LNCaP clone FGC (cell line): Measurements from ENCODE around the gene MYH7.
"Not testable (repeated sequence)": the region's sequence is repeated elsewhere in the genome, so short reads cannot be mapped to it uniquely, and the experiment has no call there.

Experiments used
- DNase-seq: peaks from one replicate; pipeline ENCODE4 v3.0.0-alpha.2; 2011; ENCODE audit warnings: low read depth
- H3K4me3 ChIP-seq: 2 replicates; pipeline ENCODE4 v1.5.1; 2011; ENCODE audit warnings: mild to moderate bottlenecking, low read depth, low read length, control low read depth
- CTCF ChIP-seq: IDR thresholded peaks from 2 replicates; pipeline ENCODE4 v1.5.1; 2012; ENCODE audit warnings: mild to moderate bottlenecking; ENCODE audit not compliant: control insufficient read depth, insufficient read depth; ENCODE audit errors: extremely low read depth

MYH7 gene

DNA sequence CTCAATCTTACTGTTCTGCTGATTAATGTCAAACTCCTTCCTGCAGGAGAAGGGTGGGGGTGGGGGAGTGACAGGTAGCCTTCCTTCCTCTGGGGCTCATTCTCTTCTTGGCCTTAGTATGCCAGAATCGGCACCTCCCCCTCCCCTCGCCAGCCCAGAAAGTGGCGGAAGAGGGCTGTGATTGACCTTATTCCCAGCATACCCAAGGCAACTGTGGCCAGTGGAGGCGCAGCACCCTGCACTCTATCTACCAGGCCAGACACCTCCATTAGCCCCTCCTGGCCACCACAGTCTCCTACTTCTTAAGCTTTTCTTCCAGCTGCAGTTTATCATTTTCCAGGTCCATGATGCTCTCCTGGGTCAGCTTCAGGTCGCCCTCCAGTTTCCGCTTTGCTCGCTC, 42.8 kb downstream of the MYH7 start:
- no peak overlapping the region for H3K4me3 ChIP-seq
- TF ChIP-seq CTCF: no peak
- no peak for DNase-seq

- DNase-seq, H3K4me3 ChIP-seq: not testable (repeated sequence)
Observed at GRCh38 chr14:23389871-23390270, 45.6 kb downstream of the MYH7 start.

- TF ChIP-seq CTCF: no peak
- no peak overlapping the region for H3K4me3 ChIP-seq
- no peak for DNase-seq
Observed at GRCh38 chr14:23389396-23389795, 46.1 kb downstream of the MYH7 start.

DNA sequence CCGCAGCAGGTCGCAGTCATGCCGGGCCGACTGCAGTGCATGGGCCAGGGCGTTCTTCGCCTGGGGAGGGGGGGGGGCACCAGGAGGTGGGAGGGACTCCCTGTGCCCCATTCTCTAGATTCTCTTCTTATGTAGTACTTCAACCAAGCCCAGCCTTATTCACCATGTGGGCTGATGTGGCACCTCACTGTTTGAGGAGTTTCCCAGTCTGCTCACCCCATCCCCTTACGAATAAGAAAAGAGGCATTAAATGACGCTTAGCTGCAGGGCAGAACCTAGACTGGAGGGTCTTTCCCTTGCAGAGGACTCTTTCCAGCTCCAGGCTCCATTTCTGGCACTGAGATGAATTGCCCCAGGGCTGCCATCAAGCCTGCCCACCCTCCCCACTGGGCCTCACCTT, 46.5 kb downstream of the MYH7 start:
- DNase-seq: no peak
- no peak overlapping the region for H3K4me3 ChIP-seq
- no peak for TF ChIP-seq CTCF

DNA sequence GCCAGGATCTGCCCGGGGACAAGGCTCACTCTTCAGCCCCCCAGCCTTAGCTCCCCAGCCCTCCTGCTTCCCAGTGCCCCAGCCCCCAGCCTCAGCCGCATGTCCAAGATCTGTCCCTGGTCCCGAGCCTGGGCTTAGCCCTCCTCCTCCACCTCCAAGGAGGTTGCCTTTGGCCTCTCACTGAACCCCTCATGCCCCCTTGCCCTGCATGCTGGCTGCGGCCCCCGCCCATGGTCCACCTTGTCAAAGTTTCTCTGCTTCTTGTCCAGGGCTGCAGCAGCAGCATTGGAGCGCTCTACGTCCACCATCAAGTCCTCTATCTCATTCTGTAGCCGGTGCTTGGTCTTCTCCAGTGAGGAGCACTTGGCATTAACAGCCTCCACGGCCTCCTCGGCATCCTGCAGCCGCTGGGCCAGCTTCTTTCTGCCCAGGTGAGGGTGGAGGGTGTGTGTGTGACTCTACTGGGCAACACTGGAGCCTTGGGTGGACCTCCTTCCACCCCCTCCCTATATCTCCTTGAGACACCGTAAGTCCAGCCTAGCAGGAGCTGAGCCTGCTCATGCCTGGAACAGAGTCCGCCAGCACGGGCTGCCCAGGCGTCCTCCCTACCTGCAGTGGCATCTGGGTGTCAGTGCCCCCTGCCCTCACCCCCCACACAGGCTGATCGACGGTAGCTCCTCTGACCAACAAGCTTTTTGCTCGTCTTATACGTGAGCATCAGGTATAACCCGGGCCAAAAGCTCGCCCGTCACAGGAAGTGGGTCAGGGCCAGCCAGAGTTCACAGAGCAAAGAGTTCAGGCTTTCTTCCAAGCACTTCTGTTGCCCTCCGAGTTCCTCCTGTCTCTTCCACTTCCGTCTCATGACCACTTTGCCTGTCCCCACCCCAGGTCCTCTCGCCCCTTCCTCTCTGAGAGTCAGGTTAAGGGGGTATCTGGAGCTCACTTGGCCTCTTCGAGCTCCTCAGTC, 47.3 kb downstream of the MYH7 start:
- TF ChIP-seq CTCF: no peak
- DNase-seq: no peak
- H3K4me3 ChIP-seq: no peak overlapping the region

DNA sequence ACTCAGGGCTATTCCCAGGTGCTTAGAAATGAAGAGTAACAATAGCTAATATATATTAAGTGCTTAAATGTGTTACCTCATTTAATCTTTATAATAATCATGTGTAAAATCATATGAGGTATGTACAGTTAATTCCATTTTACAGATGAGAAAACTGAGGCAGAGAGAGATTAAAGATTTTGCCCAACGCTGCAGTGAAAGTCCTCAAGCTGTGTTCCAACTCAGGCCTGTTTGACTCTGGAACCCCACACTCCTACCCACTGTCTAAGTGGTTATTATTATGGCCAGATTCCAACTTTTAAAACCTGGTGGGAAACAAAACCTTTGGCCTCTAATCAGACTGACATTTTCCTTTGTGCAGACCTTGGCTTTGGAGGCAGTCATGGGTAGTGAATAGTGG, 48.5 kb downstream of the MYH7 start:
- TF ChIP-seq CTCF: no peak
- no peak for DNase-seq
- H3K4me3 ChIP-seq: no peak overlapping the region

DNA sequence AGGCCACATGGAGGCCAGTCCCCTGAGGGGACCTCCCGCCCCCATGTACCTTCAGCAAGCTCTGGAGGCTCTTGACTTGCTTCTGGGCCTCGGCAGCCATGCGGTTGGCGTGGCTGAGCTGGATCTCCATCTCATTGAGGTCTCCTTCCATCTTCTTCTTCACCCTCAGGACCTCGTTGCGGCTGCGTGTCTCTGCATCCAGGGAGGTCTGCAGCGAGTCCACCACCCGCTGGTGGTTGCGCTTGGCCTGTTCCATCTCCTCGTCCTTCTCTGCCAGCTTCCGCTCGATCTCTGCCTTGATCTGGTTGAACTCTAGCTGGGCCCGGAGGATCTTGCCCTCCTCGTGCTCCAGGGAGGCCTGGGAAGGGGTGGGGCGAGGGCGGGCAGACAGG, 49.2 kb downstream of the MYH7 start:
- DNase-seq, H3K4me3 ChIP-seq: not testable (repeated sequence)

DNA sequence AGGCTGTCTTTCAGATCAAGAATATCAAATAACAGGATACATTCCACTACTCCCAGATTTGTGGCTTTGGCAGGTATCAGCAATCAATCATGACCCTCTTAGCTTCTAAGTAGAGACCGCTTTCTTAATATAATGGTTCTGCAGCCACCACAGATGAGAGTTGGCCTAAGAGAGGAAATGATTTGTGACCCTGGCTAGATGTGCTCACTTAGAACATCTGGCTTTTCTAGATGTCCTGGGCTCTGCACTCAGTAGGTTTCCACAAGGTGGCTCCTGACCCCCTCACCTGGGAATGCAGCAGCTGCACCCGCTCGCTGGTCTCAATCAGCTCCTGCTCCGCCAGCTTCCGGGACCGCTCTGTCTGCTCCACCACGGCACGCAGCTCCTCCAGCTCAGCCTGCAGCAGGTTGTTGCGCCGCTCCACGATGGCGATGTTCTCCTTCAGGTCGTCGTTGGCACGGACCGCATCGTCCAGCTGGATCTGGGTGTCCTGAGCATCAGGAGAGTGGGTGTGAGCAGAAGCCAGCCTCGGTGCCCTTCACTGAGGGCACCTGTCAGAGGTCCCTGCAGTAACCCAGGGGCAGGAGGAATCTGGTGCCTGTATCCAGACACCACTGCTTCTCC, 49.7 kb downstream of the MYH7 start:
- no peak for TF ChIP-seq CTCF
- no peak overlapping the region for H3K4me3 ChIP-seq
- DNase-seq: no peak
